B cell (primary cell): Measurements from ENCODE around the gene MTMR4.

Source experiments
- EZH2 ChIP-seq: IDR thresholded peaks from 2 replicates; pipeline ENCODE4 v1.6.1; 2012; ENCODE audit warnings: borderline replicate concordance, low read depth, mild to moderate bottlenecking, moderate library complexity, low read length; ENCODE audit not compliant: insufficient read depth, poor library complexity, severe bottlenecking
- TF ChIP-seq, protein P1 (sequence below): fragments of 200-600 bp; IDR thresholded peaks from one replicate; pipeline ENCODE4 v1.8.0; 2022; ENCODE audit warnings: antibody characterized with exemption, mild to moderate bottlenecking

- TF ChIP-seq, protein P1, sequence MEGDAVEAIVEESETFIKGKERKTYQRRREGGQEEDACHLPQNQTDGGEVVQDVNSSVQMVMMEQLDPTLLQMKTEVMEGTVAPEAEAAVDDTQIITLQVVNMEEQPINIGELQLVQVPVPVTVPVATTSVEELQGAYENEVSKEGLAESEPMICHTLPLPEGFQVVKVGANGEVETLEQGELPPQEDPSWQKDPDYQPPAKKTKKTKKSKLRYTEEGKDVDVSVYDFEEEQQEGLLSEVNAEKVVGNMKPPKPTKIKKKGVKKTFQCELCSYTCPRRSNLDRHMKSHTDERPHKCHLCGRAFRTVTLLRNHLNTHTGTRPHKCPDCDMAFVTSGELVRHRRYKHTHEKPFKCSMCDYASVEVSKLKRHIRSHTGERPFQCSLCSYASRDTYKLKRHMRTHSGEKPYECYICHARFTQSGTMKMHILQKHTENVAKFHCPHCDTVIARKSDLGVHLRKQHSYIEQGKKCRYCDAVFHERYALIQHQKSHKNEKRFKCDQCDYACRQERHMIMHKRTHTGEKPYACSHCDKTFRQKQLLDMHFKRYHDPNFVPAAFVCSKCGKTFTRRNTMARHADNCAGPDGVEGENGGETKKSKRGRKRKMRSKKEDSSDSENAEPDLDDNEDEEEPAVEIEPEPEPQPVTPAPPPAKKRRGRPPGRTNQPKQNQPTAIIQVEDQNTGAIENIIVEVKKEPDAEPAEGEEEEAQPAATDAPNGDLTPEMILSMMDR, result no peak
- no peak for TF ChIP-seq EZH2
These were observed 38.5 kb downstream of the MTMR4 start for GRCh38 chr17:58475985-58476384.
